ENCODE data around the gene RAB17.
A peak's percentile ranks its signal among the peaks of the same experiment; 100 is the strongest.

RAB17 gene

GRCh38 chr2:237575869-237576862, 14.4 kb downstream of the RAB17 start:
- DNase-seq = no peak

GRCh38 chr2:237574894-237575868, 15.4 kb downstream of the RAB17 start:
- DNase-seq = no peak

DNA sequence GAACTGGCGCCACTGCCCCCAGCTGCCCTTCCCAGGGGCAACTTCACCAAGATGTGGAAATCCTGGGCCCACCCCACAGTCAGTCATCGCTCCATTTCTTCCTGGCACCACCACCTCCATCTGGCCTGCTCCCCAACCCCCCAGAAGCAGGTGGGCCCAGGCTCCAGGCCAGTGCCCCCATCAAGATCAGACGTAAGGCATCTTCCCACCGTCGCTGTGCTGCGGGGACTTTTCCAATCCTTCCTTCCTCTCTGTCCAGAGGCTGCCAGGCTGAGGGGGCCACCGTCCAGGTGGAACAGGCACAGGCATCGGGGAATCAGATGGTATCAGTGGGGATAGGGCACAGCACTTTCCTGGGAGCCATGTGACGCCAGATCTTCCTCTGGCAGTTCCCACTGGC, 16.1 kb downstream of the RAB17 start:
- DNase-seq = no peak

- DNase-seq = no peak
Observed at GRCh38 chr2:237573721-237574415, 16.7 kb downstream of the RAB17 start.

- DNase-seq = no peak
Observed at GRCh38 chr2:237572742-237573101, 17.8 kb downstream of the RAB17 start.

DNA sequence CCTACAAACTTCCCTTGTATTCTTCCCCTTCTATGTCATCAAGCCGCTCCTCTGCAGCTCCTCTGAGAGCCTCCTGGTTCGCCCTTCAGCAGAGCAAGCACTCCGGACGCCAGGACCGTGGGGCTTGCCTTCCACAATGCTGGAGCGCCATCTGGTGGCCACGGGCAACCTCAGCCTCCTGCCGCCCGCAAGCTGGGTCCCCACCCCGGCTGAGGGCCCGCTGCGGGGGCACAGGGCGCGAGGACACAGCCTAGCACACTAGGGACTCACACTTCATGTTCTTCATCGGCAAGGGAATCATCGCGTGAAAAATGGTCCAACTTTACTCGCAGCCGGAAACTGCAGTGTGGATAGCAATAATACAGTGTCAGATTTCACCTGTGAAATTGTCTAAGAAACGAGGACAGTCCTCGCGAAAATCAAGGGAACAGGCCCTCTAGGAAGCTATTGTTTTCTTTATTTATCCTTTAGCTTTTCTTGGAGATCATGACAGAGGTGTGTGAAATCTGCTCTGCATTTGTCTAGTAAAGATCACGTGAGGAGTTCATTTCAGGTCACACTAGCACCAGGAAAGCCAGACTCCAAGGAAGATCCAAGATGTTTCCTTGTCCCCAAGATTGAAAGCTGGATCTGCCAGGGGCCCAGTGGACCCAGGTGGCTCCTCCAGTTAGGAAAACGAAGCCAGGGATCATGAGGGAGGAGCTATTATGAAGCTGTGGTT, 18.4 kb downstream of the RAB17 start:
- DNase-seq = peak; percentile 62 to 93 (median 86)

- no peak for DNase-seq
Observed at GRCh38 chr2:237571551-237571950, 19.0 kb downstream of the RAB17 start.

- no peak for DNase-seq
Observed at GRCh38 chr2:237570776-237571335, 19.7 kb downstream of the RAB17 start.

- no peak for DNase-seq
Observed at GRCh38 chr2:237569896-237570295, 20.6 kb downstream of the RAB17 start.

- DNase-seq = no peak
Observed at GRCh38 chr2:237569041-237569440, 21.5 kb downstream of the RAB17 start.

DNA sequence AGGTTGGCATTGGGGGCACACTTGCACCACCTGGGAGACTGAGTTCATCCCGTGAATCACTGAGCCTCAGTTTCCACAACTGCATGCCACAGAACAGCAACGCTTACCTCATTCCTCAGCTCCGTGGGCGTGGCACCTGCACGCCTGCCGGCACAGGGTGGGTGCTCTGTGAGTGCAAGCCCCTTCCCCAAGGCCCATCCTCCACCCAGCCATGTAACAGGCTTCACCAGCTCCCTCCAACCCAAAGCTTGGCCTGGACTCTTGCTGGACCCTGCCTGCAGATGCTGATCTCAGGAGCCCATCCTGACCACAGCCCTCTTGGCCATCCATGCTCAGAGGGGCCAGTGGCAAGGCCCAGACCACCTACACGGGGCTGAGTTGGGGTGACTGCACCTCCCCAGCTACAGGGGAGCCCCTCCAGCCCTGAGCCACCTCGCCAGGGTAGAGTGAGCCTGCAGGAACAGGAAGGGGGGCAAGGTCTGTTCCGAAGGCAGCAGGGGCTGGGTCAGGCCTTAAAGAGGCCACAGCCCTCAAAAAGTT, 22.3 kb downstream of the RAB17 start:
- no peak for DNase-seq

- DNase-seq = no peak
Observed at GRCh38 chr2:237567276-237568029, 23.1 kb downstream of the RAB17 start.

DNA sequence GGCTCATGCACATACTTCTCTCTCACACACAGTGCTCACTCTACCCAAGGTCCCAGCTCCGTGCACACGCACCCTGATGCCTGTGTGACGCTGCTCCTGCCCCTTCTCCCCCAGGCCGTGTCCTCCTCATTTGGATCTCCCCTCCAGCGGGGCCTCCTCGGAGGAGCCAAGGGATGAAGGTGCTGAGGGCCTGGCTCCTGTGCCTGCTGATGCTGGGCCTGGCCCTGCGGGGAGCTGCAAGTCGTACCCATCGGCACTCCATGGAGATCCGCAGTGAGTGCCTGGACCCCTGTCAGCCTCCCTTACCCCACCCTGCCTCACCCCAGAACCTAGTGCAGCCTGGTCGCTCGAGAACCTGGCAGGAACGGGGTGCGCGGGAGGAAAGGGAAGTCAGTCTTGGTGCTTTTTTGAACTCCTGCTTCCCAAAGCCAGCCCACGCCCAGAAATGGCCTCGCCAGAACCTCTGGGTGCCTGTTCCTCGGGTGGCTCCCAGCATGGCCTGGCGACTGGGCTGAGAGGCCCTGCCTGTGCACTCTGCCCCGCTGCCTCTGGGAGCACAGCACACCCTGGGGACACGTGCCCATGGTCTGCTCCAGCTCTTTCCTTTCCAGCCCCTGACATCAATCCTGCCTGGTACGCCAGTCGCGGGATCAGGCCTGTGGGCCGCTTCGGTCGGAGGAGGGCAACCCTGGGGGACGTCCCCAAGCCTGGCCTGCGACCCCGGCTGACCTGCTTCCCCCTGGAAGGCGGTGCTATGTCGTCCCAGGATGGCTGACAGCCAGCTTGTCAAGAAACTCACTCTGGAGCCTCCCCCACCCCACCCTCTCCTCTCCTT, 23.9 kb downstream of the RAB17 start, which contains the start of gene PRLH:
Gene PRLH, plus strand, starts transcription at position 174 of the 835 bp plus-strand sequence. Its CDS starts 0 bp downstream, at position 174.
- no peak for DNase-seq

DNA sequence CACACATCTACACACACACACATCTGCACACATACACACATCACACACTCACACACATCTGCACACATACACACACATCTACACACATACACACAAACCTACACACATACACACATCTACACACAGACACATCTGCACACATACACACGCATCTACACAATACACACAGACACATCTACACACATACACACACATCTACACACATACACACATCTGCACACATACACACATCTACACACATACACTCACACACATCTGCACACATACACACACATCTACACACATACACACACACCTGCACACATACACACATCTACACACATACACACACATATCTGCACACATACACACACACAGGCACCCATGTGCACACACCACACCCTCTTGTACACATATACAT, 24.6 kb downstream of the RAB17 start:
- no peak for DNase-seq

DNA sequence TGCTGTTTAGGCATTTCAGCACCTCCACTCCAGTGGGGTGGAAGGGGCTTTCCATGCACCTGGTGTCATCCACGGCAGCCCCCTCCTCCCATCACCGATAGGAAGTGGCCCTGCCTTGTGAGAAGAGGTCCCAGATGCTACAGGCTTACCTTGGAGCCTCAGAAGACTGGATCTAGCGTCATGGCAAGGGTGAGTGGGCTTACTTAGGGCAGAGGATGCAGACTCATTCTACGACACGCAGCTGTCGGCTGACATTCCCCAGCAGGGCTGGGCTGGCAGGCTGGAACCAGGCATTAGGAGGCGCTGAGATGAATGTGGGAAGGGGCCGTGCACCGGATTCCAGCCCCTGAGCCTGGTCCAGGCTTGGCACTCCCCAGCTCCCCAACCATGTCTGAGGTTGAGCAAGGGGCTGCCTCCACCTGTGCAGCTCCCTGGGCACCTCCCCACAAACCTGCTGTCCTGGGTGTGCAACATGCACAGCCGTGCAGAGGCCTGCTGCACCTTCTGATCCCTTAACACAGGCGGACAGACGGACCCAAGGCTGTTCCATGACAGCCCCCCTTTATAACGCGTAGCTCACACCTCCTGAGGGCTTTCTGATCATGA, 25.9 kb downstream of the RAB17 start:
- DNase-seq = no peak

DNA sequence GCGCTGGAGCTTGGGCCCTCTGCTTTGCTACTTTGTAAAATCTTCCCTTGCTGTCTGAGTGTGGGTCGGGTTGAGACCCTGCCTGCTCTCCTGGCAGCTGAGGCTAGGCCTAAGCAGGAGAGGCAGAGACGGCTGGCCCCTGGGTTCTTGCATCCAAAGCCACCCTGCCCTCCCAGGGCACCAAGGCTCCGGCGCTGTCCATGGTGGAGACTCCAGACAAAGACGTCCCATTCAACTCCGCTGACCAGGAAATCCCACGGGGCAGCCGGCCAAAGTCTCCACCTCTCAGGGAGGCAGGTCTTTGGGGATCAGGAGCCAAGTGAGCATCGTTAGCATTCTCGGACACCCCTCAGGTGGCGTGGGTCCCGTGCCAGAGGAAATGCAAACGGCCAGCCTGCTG, 26.7 kb downstream of the RAB17 start:
- DNase-seq = no peak

- no peak for DNase-seq
Observed at GRCh38 chr2:237561221-237561620, 29.3 kb downstream of the RAB17 start.

DNA sequence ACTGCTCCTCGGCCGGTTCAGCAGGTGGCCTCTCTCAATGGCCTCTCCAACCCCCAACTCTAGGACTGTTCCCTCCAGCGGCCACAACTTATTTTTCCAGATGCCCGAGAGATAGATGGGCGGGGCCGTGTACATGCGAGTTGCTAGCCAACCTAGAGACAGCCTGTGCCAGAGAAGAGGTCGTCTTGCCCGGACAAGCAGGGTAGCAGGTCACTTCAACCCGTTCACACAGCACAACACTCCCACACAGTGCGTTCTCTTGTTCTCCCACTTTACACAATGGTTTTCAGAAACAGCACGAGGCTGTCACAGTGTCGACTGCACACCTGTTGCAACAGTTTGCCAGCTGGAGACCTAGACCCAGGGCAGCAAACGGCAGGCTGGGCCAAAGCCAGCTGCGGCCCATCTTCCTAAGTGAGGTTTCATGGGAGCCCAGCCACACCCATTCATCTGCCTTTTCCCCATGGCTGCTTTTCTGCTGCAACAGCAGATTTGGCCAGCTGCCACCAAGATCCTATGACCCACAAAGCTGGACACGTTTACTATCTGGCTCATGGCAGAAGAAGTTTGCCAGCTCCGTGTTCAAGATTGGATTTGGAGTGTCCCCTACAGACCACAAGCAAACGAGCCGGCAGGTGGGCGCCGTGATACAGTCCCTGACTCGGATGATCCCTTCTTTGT, 31.4 kb downstream of the RAB17 start:
- no peak for DNase-seq

DNA sequence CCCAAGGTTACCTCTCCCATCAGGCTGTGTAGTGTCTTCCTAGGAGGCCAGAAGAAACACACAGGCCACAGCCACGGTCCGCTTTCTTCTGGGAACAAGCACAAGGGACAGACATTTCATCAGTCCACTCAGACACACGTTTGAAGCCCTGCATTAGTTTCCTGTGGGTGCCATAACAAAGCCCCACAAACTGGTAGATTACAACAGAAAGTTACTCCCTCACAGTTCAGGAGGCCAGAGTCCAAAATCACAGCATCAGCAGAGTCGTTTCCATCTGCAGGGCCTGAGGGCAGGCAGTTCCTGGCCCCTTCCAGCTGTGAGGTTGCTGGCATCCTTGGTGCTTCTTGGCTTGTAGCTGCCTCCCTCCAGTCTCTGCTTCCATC, 32.9 kb downstream of the RAB17 start:
- DNase-seq = no peak
